GM12892 (cell line): ENCODE data around the gene PRKACB.

ENCODE experiments used
- DNase-seq: peaks from one replicate; pipeline ENCODE4 v3.0.0; 2011; ENCODE audit not compliant: insufficient read length
- FAIRE-seq: peaks from 2 replicates; lab custom pipeline; 2011; peaks lifted over from hg19 to GRCh38; lab: Jason Lieb, UNC
- POLR2A ChIP-seq: IDR thresholded peaks from 2 replicates; pipeline ENCODE4 v1.6.1; 2011; ENCODE audit warnings: low read depth, low read length, control low read depth
- POLR2AphosphoS5 ChIP-seq: IDR thresholded peaks from 2 replicates; pipeline ENCODE4 v1.6.1; 2011; ENCODE audit warnings: low read depth, low read length, control low read depth
- TAF1 ChIP-seq: IDR thresholded peaks from 2 replicates; pipeline ENCODE4 v1.6.1; 2011; ENCODE audit warnings: low read depth, mild to moderate bottlenecking, control low read depth, low read length, borderline replicate concordance

The PRKACB gene

GRCh38 chr1:84162295-84162694, 18.2 kb downstream of the PRKACB start:
- no peak for FAIRE-seq
- no peak for TF ChIP-seq TAF1
- TF ChIP-seq POLR2A = no peak
- no peak for TF ChIP-seq POLR2AphosphoS5
- DNase-seq = no peak

DNA sequence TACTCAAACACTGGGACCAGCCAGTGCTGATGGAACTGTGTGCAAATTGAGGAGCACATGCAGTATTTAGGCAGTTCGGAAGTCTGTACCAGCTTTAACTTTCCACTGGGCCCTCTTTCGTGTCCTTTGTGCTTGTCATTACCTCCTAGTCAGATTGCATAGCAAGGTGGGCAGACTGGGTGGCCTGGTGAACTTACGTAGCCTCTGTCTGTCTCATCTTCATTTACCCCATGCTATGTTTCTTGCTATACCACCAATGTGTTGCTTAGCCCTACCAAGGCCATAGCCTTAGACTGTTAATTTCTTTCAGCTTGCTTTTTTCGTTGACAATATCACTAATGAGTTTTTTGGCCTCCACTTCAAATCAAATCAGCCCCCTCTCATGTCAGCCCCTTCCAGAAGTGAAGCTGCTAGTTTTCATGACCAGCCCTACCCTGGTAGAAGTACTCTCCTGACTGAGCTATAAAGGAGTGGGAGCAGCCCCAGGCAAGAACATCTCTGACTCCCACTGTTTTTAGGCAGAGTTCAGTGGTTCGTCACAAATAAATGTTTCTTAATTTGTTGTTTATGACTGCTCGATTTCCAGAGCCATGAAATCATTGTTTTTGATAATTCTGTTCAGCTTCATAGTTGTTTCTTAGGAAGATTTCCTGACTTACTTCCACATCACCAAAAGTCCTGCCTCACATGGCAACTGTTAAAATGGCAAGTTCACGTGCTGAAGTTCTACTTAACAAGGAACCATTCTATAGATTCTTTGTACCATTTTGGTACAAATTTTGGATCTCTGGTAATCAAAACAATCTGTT, 19.3 kb downstream of the PRKACB start:
- FAIRE-seq (no peak), DNase-seq (no peak)
- TF ChIP-seq TAF1 (no peak), POLR2A (no peak), POLR2AphosphoS5 (no peak)

- DNase-seq = no peak
- no peak for TF ChIP-seq POLR2AphosphoS5
- TF ChIP-seq POLR2A = no peak
- no peak for TF ChIP-seq TAF1
- no peak for FAIRE-seq
Observed at GRCh38 chr1:84164161-84164560, 20.1 kb downstream of the PRKACB start.

- no peak for DNase-seq
- FAIRE-seq = no peak
- TF ChIP-seq POLR2A (no peak), TAF1 (no peak), POLR2AphosphoS5 (no peak)
Observed at GRCh38 chr1:84164567-84165021, 20.5 kb downstream of the PRKACB start.

- FAIRE-seq (no peak), DNase-seq (no peak)
- no peak for TF ChIP-seq POLR2AphosphoS5
- no peak for TF ChIP-seq POLR2A
- TF ChIP-seq TAF1 = no peak
Observed at GRCh38 chr1:84165601-84166000, 21.5 kb downstream of the PRKACB start.

- no peak for TF ChIP-seq POLR2A
- no peak for TF ChIP-seq POLR2AphosphoS5
- TF ChIP-seq TAF1 = no peak
- DNase-seq (no peak), FAIRE-seq (no peak)
Observed at GRCh38 chr1:84166797-84167196, 22.7 kb downstream of the PRKACB start.

DNA sequence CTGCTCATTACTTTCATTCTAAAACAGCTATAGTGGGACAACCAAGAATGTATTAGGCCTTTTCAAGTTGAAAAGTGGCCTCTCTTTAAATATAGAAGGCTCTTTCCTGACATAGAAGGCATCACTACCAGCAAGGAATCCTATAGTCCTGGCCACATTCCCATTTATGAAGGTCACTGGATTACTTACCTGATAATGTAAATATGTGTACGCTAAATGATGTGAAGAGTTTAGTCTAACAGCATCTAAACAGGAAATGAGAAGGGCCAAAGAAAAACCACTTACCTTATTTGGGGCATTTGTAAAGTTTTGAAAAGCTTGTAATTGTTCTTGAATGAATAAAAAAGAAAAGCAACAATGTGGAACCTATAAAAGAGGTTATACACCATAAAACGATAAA, 24.7 kb downstream of the PRKACB start:
- FAIRE-seq = no peak
- TF ChIP-seq POLR2AphosphoS5 = no peak
- no peak for TF ChIP-seq POLR2A
- TF ChIP-seq TAF1 = no peak
- DNase-seq = no peak

- TF ChIP-seq TAF1 = no peak
- no peak for TF ChIP-seq POLR2AphosphoS5
- FAIRE-seq = no peak
- DNase-seq = no peak
Observed at GRCh38 chr1:84170171-84170570, 26.1 kb downstream of the PRKACB start.

GRCh38 chr1:84171481-84171880, 27.4 kb downstream of the PRKACB start:
- TF ChIP-seq TAF1 = no peak
- no peak for TF ChIP-seq POLR2AphosphoS5
- no peak for TF ChIP-seq POLR2A
- no peak for DNase-seq
- no peak for FAIRE-seq

- no peak for DNase-seq
- FAIRE-seq = no peak
- TF ChIP-seq POLR2A (no peak), POLR2AphosphoS5 (no peak), TAF1 (no peak)
Observed at GRCh38 chr1:84174051-84174556, 30.0 kb downstream of the PRKACB start.

- TF ChIP-seq POLR2A (no peak), TAF1 (no peak), POLR2AphosphoS5 (no peak)
- FAIRE-seq = no peak
- DNase-seq = no peak
Observed at GRCh38 chr1:84181350-84182005, 37.4 kb downstream of the PRKACB start.

DNA sequence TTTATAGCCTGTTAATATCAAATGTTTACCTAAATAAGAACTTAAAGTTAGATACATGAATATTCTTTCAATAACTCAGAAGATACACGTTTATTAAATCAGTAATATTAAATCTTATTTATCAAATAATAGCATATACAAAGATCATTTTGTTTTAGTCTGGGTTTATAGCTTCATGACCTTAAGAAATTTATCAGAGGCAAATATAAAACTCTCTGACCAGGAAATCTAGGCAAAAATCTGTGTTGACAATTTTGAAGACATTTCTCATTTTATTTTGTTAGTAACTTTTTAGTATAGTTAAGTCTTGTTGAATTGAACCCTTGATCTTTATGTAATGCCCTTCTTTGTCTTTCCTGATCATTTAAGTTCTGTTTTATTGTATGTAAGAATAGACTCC, 46.4 kb downstream of the PRKACB start:
- DNase-seq (no peak), FAIRE-seq (no peak)
- TF ChIP-seq TAF1 (no peak), POLR2AphosphoS5 (no peak), POLR2A (no peak)
